ENCODE measurements around the gene SLC22A1. TPM values are rescaled to one million over a fixed set of nuclear protein-coding genes. Genes with fewer than 3 reads are reported as not detected.
"Not testable (repeated sequence)": the region's sequence is repeated elsewhere in the genome, so short reads cannot be mapped to it uniquely, and the experiment has no call there.

SLC22A1 gene
- total RNA-seq, 1 experiment from 2014 or later = 0.39 TPM

GRCh38 chr6:160112628-160113299, 8.9 kb upstream of the SLC22A1 start:
- H3K27ac Mint-ChIP-seq = no peak overlapping the region

DNA sequence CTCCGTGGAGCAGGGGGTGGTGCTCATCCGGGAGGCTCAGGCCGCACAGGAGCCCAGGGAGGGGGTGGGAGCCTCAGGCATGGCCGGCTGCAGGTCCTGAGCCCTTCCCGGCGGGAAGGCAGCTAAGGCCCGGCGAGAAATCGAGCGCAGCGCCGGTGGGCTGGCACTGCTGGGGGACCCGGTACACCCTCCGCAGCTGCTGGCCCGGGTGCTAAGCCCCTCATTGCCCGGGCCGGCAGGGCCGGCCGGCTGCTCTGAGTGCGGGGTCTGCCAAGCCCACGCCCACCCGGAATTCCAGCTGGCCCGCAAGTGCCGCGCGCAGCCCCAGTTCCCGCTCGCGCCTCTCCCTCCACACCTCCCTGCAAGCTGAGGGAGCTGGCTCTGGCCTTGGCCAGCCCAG, 7.1 kb upstream of the SLC22A1 start:
- WGBS (ENCODE audit: extremely low coverage, insufficient read length, low lambda C conversion rate) = no CpG with 5 or more reads among the region's 29 CpGs

More at GRCh38 chr6:160112628-160113299, 8.9 kb upstream of the SLC22A1 start:
- no peak overlapping the region for H2AFZ ChIP-seq (ENCODE audit: low read length)
- no peak overlapping the region for H3K18ac ChIP-seq (ENCODE audit: insufficient read length, low read depth, low read length)
- H3K27ac ChIP-seq (ENCODE audit: insufficient read length, low read depth, low read length) = no peak overlapping the region
- no peak overlapping the region for H3K4ac ChIP-seq (ENCODE audit: low read depth, low read length)
- no peaks in the 10 kb centered on the region for H3K27me3 ChIP-seq (ENCODE audit: insufficient read depth, low read length)
- no peak overlapping the region for H2BK12ac ChIP-seq (ENCODE audit: insufficient read length, low read depth, low read length)
- H2BK120ac ChIP-seq (ENCODE audit: low read depth, low read length, poor library complexity, severe bottlenecking) = no peak overlapping the region
- H2AK5ac ChIP-seq (ENCODE audit: insufficient read length, low read length) = no peak overlapping the region
- no peaks in the 10 kb centered on the region for H3K23me2 ChIP-seq (ENCODE audit: insufficient read length, low read depth, low read length, poor library complexity, severe bottlenecking)
- H2BK20ac ChIP-seq (ENCODE audit: low read depth, low read length, poor library complexity, severe bottlenecking) = no peak overlapping the region
- WGBS (ENCODE audit: extremely low coverage, insufficient read length, low lambda C conversion rate) = no CpG with 5 or more reads among the region's 6 CpGs
- no peaks in the 10 kb centered on the region for H4K20me1 ChIP-seq (ENCODE audit: control insufficient read depth, insufficient read depth, insufficient read length)
- no peak overlapping the region for H3K56ac ChIP-seq (ENCODE audit: insufficient read length, low read depth, low read length)
- no peak overlapping the region for H4K91ac ChIP-seq (ENCODE audit: insufficient read length, low read depth, low read length)
- no peak overlapping the region for H3K4me2 ChIP-seq (ENCODE audit: insufficient read depth, insufficient read length, low read length)
- H3K4me3 Mint-ChIP-seq = no peak overlapping the region
- peaks cover 7% of the 10 kb centered on the region; the same call in 1 of the 2 replicates for H3K4me1 ChIP-seq (ENCODE audit: insufficient read depth, low read length)
- H3K9me3 Mint-ChIP-seq = peaks cover 7 to 9% of the 10 kb centered on the region in 2 experiments; a peak in 4 of 5 replicates
- H3K9ac ChIP-seq (ENCODE audit: extremely low read depth, insufficient read length, low read length) = no peak overlapping the region
- no peaks in the 10 kb centered on the region for H3K27me3 Mint-ChIP-seq (ENCODE audit: low read depth)
- H3K9me3 ChIP-seq (ENCODE audit: control insufficient read depth, low read depth, low read length) = peaks cover 6% of the 10 kb centered on the region
- H3K79me2 ChIP-seq (ENCODE audit: insufficient read depth, low read length) = no peaks in the 10 kb centered on the region
- no peak overlapping the region for H3K23ac ChIP-seq (ENCODE audit: insufficient read length, low read depth, low read length)
- H2BK15ac ChIP-seq (ENCODE audit: low read depth, low read length) = no peak overlapping the region
- no peaks in the 10 kb centered on the region for H3K79me1 ChIP-seq (ENCODE audit: insufficient read depth, low read depth, low read length, poor library complexity, severe bottlenecking)
- peaks cover 9 to 18% (median 12%) of the 10 kb centered on the region in 3 experiments for H3K36me3 Mint-ChIP-seq (ENCODE audit: insufficient read depth in 1 of 3, low read depth in 3 of 3)
- no peak overlapping the region for H3T11ph ChIP-seq (ENCODE audit: low read length)
- H4K5ac ChIP-seq (ENCODE audit: insufficient read length, low read depth, low read length) = no peak overlapping the region
- no peak overlapping the region for H2BK5ac ChIP-seq (ENCODE audit: insufficient read length, low read length)
- H3K14ac ChIP-seq (ENCODE audit: insufficient read depth, low read length) = no peak overlapping the region
- no peak overlapping the region for H4K8ac ChIP-seq (replicated peaks; ENCODE audit: insufficient read length, low read depth, low read length)
- H3K4me1 Mint-ChIP-seq = peaks cover 12 to 13% of the 10 kb centered on the region in 2 experiments
- DNase-seq = no peak
- no peak for TF ChIP-seq CTCF (conservative IDR thresholded peaks at IDR 0.05)

More for the DNA sequence above, 7.1 kb upstream of the SLC22A1 start:
- not testable (repeated sequence) for H4K5ac ChIP-seq (ENCODE audit: insufficient read length, low read depth, low read length); H2BK15ac ChIP-seq (ENCODE audit: low read depth, low read length); H3T11ph ChIP-seq (ENCODE audit: low read length); H3K23me2 ChIP-seq (ENCODE audit: insufficient read length, low read depth, low read length, poor library complexity, severe bottlenecking); H4K20me1 ChIP-seq (ENCODE audit: control insufficient read depth, insufficient read depth, insufficient read length); H4K8ac ChIP-seq (replicated peaks; ENCODE audit: insufficient read length, low read depth, low read length); H4K91ac ChIP-seq (ENCODE audit: insufficient read length, low read depth, low read length); H3K56ac ChIP-seq (ENCODE audit: insufficient read length, low read depth, low read length); H2BK120ac ChIP-seq (ENCODE audit: low read depth, low read length, poor library complexity, severe bottlenecking); H3K79me1 ChIP-seq (ENCODE audit: insufficient read depth, low read depth, low read length, poor library complexity, severe bottlenecking); H2AFZ ChIP-seq (ENCODE audit: low read length); H3K18ac ChIP-seq (ENCODE audit: insufficient read length, low read depth, low read length); H3K23ac ChIP-seq (ENCODE audit: insufficient read length, low read depth, low read length); H3K4me3 Mint-ChIP-seq; H3K27ac Mint-ChIP-seq; H3K14ac ChIP-seq (ENCODE audit: insufficient read depth, low read length); H2AK5ac ChIP-seq (ENCODE audit: insufficient read length, low read length); H2BK12ac ChIP-seq (ENCODE audit: insufficient read length, low read depth, low read length); H3K27ac ChIP-seq (ENCODE audit: insufficient read length, low read depth, low read length); H3K9ac ChIP-seq (ENCODE audit: extremely low read depth, insufficient read length, low read length); H3K4me2 ChIP-seq (ENCODE audit: insufficient read depth, insufficient read length, low read length); H3K79me2 ChIP-seq (ENCODE audit: insufficient read depth, low read length); H3K4me1 ChIP-seq (ENCODE audit: insufficient read depth, low read length); H3K4ac ChIP-seq (ENCODE audit: low read depth, low read length); H3K27me3 ChIP-seq (ENCODE audit: insufficient read depth, low read length); H2BK5ac ChIP-seq (ENCODE audit: insufficient read length, low read length); H3K27me3 Mint-ChIP-seq (ENCODE audit: low read depth); H2BK20ac ChIP-seq (ENCODE audit: low read depth, low read length, poor library complexity, severe bottlenecking); DNase-seq
- peaks cover 12 to 19% of the 10 kb centered on the region in 2 experiments; a peak in 4 of 5 replicates for H3K9me3 Mint-ChIP-seq
- H3K4me1 Mint-ChIP-seq = peaks cover 12 to 13% of the 10 kb centered on the region in 2 experiments
- H3K9me3 ChIP-seq (ENCODE audit: control insufficient read depth, low read depth, low read length) = peaks cover 14% of the 10 kb centered on the region
- H3K36me3 Mint-ChIP-seq (ENCODE audit: insufficient read depth in 1 of 3, low read depth in 3 of 3) = peaks cover 18 to 21% (median 18%) of the 10 kb centered on the region in 3 experiments

Measured in H9 (cell line).